ENCODE data around the gene CDK17. TPM values are rescaled to one million over a fixed set of nuclear protein-coding genes. Genes with fewer than 3 reads are reported as not detected.
"Not testable (repeated sequence)": the region's sequence is repeated elsewhere in the genome, so short reads cannot be mapped to it uniquely, and the experiment has no call there.

Gene CDK17
- total RNA-seq, 1 donor from 2014 or later = 34.7 TPM

- DNase-seq (ENCODE audit: low spot score); intact Hi-C loops (cut with micrococcal nuclease): not testable (repeated sequence)
- peaks cover 44% of the 10 kb centered on the region for H3K4me1 Mint-ChIP-seq (ENCODE audit: low read depth)
Observed at GRCh38 chr12:96432496-96433321, 32.5 kb upstream of the CDK17 start.

GRCh38 chr12:96431067-96431466, 30.8 kb upstream of the CDK17 start:
- peaks cover 4% of the 10 kb centered on the region for H3K9me3 Mint-ChIP-seq

More at GRCh38 chr12:96432496-96433321, 32.5 kb upstream of the CDK17 start:
- H3K4me3 Mint-ChIP-seq (ENCODE audit: low read depth); H3K9me3 Mint-ChIP-seq; H3K36me3 Mint-ChIP-seq (ENCODE audit: low read depth); H3K27me3 Mint-ChIP-seq (ENCODE audit: low read depth): not testable (repeated sequence)
- H3K27ac Mint-ChIP-seq = peak overlapping the region; percentile 35

GRCh38 chr12:96427269-96427729, 27.1 kb upstream of the CDK17 start:
- peaks cover 2% of the 10 kb centered on the region for H3K36me3 Mint-ChIP-seq (ENCODE audit: low read depth)
- peaks cover 52% of the 10 kb centered on the region for H3K4me1 Mint-ChIP-seq (ENCODE audit: low read depth)
- H3K4me3 Mint-ChIP-seq (ENCODE audit: low read depth) = peak overlapping the region; percentile 58
- no peak for DNase-seq (ENCODE audit: low spot score)
- intact Hi-C loops (cut with micrococcal nuclease) = loop anchor here (5.0 kb wide), 1 partner anchor 230 kb away; no protein-coding TSS in a partner anchor
- H3K9me3 Mint-ChIP-seq = no peaks in the 10 kb centered on the region
- peak overlapping the region; percentile 88 for H3K27ac Mint-ChIP-seq
- H3K27me3 Mint-ChIP-seq (ENCODE audit: low read depth) = no peaks in the 10 kb centered on the region

More at GRCh38 chr12:96431067-96431466, 30.8 kb upstream of the CDK17 start:
- H3K27me3 Mint-ChIP-seq (ENCODE audit: low read depth) = no peaks in the 10 kb centered on the region
- peak overlapping the region; percentile 17 for H3K27ac Mint-ChIP-seq
- H3K36me3 Mint-ChIP-seq (ENCODE audit: low read depth) = peaks cover 7% of the 10 kb centered on the region
- no peak for DNase-seq (ENCODE audit: low spot score)
- H3K4me3 Mint-ChIP-seq (ENCODE audit: low read depth) = no peak overlapping the region
- H3K4me1 Mint-ChIP-seq (ENCODE audit: low read depth) = peaks cover 49% of the 10 kb centered on the region
- intact Hi-C loops (cut with micrococcal nuclease) = no loop called here

- intact Hi-C loops (cut with micrococcal nuclease) = loop anchor here (1.0 to 5.0 kb wide), 6 partner anchors 8 to 229 kb away; no protein-coding TSS in a partner anchor
- H3K36me3 Mint-ChIP-seq (ENCODE audit: low read depth) = peaks cover 2% of the 10 kb centered on the region
- no peaks in the 10 kb centered on the region for H3K27me3 Mint-ChIP-seq (ENCODE audit: low read depth)
- peaks cover 55% of the 10 kb centered on the region for H3K4me1 Mint-ChIP-seq (ENCODE audit: low read depth)
- peak overlapping the region; percentile 74 for H3K27ac Mint-ChIP-seq
- H3K4me3 Mint-ChIP-seq (ENCODE audit: low read depth) = peak overlapping the region; percentile 41
- no peak for DNase-seq (ENCODE audit: low spot score)
- no peaks in the 10 kb centered on the region for H3K9me3 Mint-ChIP-seq
Observed at GRCh38 chr12:96425951-96426350, 25.7 kb upstream of the CDK17 start.

- intact Hi-C loops (cut with micrococcal nuclease) = loop anchor here (1.0 to 5.0 kb wide), 6 partner anchors 9 to 228 kb away; no protein-coding TSS in a partner anchor
- Mint-ChIP-seq H3K36me3 (ENCODE audit: low read depth) (peaks cover 2% of the 10 kb centered on the region), H3K4me1 (ENCODE audit: low read depth) (peaks cover 60% of the 10 kb centered on the region), H3K4me3 (ENCODE audit: low read depth) (peak overlapping the region; percentile 41), H3K9me3 (no peaks in the 10 kb centered on the region), H3K27me3 (ENCODE audit: low read depth) (no peaks in the 10 kb centered on the region), H3K27ac (peak overlapping the region; percentile 74)
- no peak for DNase-seq (ENCODE audit: low spot score)
Observed at GRCh38 chr12:96425321-96425720, 25.1 kb upstream of the CDK17 start.

- intact Hi-C loops (cut with micrococcal nuclease) = no loop called here
- no peak for DNase-seq (ENCODE audit: low spot score)
- H3K27ac Mint-ChIP-seq = no peak overlapping the region
- H3K9me3 Mint-ChIP-seq = no peaks in the 10 kb centered on the region
- H3K27me3 Mint-ChIP-seq (ENCODE audit: low read depth) = no peaks in the 10 kb centered on the region
- H3K4me1 Mint-ChIP-seq (ENCODE audit: low read depth) = peaks cover 60% of the 10 kb centered on the region
- no peak overlapping the region for H3K4me3 Mint-ChIP-seq (ENCODE audit: low read depth)
- peaks cover 2% of the 10 kb centered on the region for H3K36me3 Mint-ChIP-seq (ENCODE audit: low read depth)
Observed at GRCh38 chr12:96424601-96425000, 24.4 kb upstream of the CDK17 start.

GRCh38 chr12:96422192-96422591, 22.0 kb upstream of the CDK17 start:
- Mint-ChIP-seq H3K9me3 (no peaks in the 10 kb centered on the region), H3K27ac (no peak overlapping the region), H3K27me3 (ENCODE audit: low read depth) (no peaks in the 10 kb centered on the region), H3K4me3 (ENCODE audit: low read depth) (no peak overlapping the region), H3K36me3 (ENCODE audit: low read depth) (peaks cover 2% of the 10 kb centered on the region), H3K4me1 (ENCODE audit: low read depth) (peaks cover 52% of the 10 kb centered on the region)
- intact Hi-C loops (cut with micrococcal nuclease) = no loop called here
- no peak for DNase-seq (ENCODE audit: low spot score)

GRCh38 chr12:96421014-96421413, 20.8 kb upstream of the CDK17 start:
- no peaks in the 10 kb centered on the region for H3K27me3 Mint-ChIP-seq (ENCODE audit: low read depth)
- peaks cover 49% of the 10 kb centered on the region for H3K4me1 Mint-ChIP-seq (ENCODE audit: low read depth)
- H3K9me3 Mint-ChIP-seq = no peaks in the 10 kb centered on the region
- H3K36me3 Mint-ChIP-seq (ENCODE audit: low read depth) = peaks cover 2% of the 10 kb centered on the region
- H3K4me3 Mint-ChIP-seq (ENCODE audit: low read depth) = peak overlapping the region; percentile 67
- H3K27ac Mint-ChIP-seq = peak overlapping the region; percentile 70
- intact Hi-C loops (cut with micrococcal nuclease) = no loop called here
- DNase-seq (ENCODE audit: low spot score) = no peak

- DNase-seq (ENCODE audit: low spot score) = no peak
- peak overlapping the region; percentile 67 for H3K4me3 Mint-ChIP-seq (ENCODE audit: low read depth)
- no peaks in the 10 kb centered on the region for H3K9me3 Mint-ChIP-seq
- peaks cover 47% of the 10 kb centered on the region for H3K4me1 Mint-ChIP-seq (ENCODE audit: low read depth)
- no peaks in the 10 kb centered on the region for H3K27me3 Mint-ChIP-seq (ENCODE audit: low read depth)
- H3K27ac Mint-ChIP-seq = no peak overlapping the region
- intact Hi-C loops (cut with micrococcal nuclease) = no loop called here
- H3K36me3 Mint-ChIP-seq (ENCODE audit: low read depth) = peaks cover 2% of the 10 kb centered on the region
Observed at GRCh38 chr12:96420277-96420835, 20.1 kb upstream of the CDK17 start.

GRCh38 chr12:96419576-96420276, 19.5 kb upstream of the CDK17 start:
- intact Hi-C loops (cut with micrococcal nuclease) = loop anchor here (1.0 kb wide), 1 partner anchor 18 kb away; no protein-coding TSS in a partner anchor
- Mint-ChIP-seq H3K36me3 (ENCODE audit: low read depth) (no peaks in the 10 kb centered on the region), H3K27ac (no peak overlapping the region), H3K4me1 (ENCODE audit: low read depth) (peaks cover 42% of the 10 kb centered on the region), H3K9me3 (no peaks in the 10 kb centered on the region), H3K4me3 (ENCODE audit: low read depth) (no peak overlapping the region), H3K27me3 (ENCODE audit: low read depth) (no peaks in the 10 kb centered on the region)
- DNase-seq (ENCODE audit: low spot score) = no peak

- H3K27ac Mint-ChIP-seq; H3K27me3 Mint-ChIP-seq (ENCODE audit: low read depth); H3K36me3 Mint-ChIP-seq (ENCODE audit: low read depth); H3K9me3 Mint-ChIP-seq; intact Hi-C loops (cut with micrococcal nuclease); DNase-seq (ENCODE audit: low spot score); H3K4me3 Mint-ChIP-seq (ENCODE audit: low read depth): not testable (repeated sequence)
- peaks cover 41% of the 10 kb centered on the region for H3K4me1 Mint-ChIP-seq (ENCODE audit: low read depth)
Observed at GRCh38 chr12:96417688-96418087, 17.4 kb upstream of the CDK17 start.

- intact Hi-C loops (cut with micrococcal nuclease) = no loop called here
- Mint-ChIP-seq H3K27ac (no peak overlapping the region), H3K4me3 (ENCODE audit: low read depth) (no peak overlapping the region), H3K4me1 (ENCODE audit: low read depth) (peaks cover 38% of the 10 kb centered on the region), H3K9me3 (no peaks in the 10 kb centered on the region), H3K27me3 (ENCODE audit: low read depth) (no peaks in the 10 kb centered on the region), H3K36me3 (ENCODE audit: low read depth) (no peaks in the 10 kb centered on the region)
- no peak for DNase-seq (ENCODE audit: low spot score)
Observed at GRCh38 chr12:96416033-96416799, 16.0 kb upstream of the CDK17 start.
